Endothelial cell of hepatic sinusoid (primary cell): ENCODE measurements around the gene SYTL3.
"Not testable (repeated sequence)": the region's sequence is repeated elsewhere in the genome, so short reads cannot be mapped to it uniquely, and the experiment has no call there.

Experiments used
- in situ Hi-C: cut with HindIII; loops from 2 replicates; pipeline ENCODE4 v1.10.0; 2017; ENCODE audit warnings: low sequenced_read_pairs

Gene SYTL3, protein sequence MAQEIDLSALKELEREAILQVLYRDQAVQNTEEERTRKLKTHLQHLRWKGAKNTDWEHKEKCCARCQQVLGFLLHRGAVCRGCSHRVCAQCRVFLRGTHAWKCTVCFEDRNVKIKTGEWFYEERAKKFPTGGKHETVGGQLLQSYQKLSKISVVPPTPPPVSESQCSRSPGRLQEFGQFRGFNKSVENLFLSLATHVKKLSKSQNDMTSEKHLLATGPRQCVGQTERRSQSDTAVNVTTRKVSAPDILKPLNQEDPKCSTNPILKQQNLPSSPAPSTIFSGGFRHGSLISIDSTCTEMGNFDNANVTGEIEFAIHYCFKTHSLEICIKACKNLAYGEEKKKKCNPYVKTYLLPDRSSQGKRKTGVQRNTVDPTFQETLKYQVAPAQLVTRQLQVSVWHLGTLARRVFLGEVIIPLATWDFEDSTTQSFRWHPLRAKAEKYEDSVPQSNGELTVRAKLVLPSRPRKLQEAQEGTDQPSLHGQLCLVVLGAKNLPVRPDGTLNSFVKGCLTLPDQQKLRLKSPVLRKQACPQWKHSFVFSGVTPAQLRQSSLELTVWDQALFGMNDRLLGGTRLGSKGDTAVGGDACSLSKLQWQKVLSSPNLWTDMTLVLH

DNA sequence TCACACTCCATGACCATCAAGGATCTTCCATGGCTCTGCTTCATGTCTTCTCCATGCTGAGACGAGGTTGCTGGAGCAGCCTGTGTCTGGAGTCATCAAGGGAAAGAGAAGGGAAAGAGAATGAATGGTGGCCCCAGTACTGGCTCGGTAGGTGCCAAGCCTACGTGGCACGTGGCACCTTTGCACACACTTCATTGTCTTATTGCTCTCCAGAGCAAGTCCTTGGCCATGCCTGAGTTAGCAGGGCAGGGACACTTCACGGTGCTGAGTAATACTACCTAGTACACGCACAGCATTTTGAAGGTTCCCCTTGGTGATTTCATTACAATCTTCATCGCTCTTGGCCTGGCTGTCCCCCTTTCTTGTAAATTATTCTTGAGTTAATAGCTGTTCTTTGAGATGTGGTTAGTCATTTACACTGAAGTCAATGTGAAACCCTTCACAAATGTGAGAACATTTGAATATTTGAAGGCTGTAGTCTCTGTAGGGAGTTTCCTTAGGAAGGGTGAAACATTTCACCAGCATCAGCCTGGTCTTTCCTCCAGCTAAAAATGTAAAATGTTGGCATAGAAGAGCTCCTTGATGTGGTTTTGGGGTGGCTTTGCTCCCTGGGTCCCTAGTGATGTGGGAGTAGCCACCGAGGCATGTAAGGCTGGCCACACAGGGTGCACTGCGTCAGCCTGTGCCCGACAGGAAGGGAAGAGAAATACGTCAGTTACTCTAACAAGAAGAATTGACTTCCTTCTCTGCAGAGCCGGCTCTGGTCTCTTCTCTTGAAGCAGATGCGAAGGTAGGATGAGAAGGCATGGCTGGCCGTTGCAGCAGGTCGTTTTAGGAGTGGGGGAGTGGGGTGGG, at the start of gene SYTL3:
Gene SYTL3, plus strand, starts transcription at position 766 of the 855 bp plus-strand sequence. CDS start 13,215 bp downstream, outside the sequence.
- in situ Hi-C loops, result no loop called here

DNA sequence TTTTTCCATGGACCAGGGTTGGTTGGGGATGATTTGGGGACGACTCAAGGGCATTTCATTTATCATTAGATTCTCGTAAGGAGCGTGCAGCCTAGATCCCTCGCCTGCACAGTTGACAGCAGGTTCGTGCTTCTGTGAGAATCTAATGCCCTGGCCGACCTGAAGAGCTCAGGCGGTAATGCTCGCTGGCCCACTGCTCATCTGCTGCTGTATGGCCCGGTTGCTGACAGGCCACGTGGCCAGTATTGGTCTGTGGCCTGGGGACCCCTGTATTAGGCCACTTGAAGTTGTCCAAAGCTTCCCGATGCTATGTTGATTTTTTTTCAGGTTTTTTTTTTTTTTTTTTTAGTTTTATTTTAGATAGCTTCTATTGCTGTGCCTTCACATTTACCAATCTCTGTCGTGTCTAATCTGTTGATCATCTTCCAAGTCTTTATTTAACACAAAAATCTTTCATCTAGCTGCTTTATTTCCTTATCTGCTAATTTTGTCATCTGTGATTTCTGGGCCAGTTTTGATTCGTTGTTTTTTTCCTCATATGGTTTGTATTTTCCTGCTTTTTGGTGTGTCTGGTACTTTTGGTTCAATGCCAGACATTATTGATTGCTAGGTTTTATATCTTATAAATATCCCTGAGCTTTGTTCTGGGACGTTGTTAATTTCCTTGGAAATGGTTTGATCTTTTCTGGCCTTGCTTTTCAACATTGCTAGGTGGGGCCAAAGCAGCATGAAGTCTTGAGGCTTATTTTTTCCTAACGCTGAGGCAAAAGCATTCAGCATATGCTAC, 46.4 kb upstream of the SYTL3 start:
- in situ Hi-C loops, result no loop called here

DNA sequence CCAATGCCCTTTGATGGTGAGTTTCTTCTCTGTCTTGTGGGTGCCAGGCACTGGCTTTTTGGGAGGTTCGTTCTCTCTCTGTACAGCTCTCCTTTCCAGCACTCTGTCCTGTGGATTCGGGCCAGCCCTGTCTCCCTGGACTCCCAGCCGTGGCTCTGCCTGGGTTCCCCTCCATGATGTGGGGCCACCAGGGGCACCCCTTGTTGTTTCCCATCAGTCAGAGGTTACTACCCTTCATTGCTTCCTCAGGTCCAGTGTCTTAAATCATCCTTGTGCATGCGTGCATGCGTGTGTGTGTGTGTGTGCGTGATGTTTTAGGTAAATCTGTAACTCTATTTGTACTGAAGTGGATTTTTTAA, 45.8 kb upstream of the SYTL3 start:
- in situ Hi-C loops, result no loop called here

DNA sequence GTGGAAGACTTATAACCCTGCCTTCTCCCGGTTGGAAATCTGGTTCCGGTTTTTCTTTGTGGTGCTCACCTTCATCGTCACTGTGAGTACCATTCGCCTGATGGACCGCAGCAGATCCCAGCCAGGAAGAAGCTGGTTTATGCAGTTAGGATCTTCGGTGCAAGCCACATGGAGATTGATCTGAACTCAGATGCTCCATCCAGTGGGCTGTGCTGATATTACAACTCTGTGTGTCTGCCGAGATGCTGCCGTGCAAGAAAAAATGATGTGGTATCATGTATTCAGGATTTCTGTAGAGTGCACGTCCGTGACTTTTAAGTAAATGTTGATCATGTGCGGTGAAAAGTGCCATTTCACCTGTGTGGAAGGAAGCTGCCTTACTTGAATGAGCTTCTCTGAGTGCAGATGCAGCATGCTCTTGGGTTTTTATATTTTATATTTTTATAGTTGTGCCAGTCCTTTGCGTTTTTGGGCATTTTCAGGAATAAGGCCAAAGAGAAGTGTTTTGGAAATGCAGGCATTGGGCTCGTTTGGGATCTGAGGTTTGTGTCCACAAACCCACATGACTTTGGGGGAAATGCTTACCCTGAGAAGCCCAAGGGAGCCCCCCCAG, 44.5 kb upstream of the SYTL3 start:
- in situ Hi-C loops, result no loop called here

DNA sequence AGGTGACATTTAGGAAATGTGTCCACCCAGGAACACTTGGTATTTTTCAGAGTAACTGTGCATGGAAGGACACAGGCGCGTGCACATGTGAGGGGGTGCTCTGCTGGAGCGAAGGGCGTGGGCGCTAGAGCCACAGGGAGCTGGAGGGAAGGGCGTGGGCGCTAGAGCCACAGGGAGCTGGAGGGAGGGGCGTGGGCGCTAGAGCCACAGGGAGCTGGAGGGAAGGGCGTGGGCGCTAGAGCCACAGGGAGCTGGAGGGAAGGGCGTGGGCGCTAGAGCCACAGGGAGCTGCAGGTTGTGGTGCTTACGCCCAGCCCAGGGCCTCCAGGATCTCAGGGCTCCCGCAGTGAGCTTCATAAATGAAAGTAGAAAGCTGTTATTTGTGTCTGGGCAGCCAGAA, 43.8 kb upstream of the SYTL3 start:
- in situ Hi-C loops, result not testable (repeated sequence)

DNA sequence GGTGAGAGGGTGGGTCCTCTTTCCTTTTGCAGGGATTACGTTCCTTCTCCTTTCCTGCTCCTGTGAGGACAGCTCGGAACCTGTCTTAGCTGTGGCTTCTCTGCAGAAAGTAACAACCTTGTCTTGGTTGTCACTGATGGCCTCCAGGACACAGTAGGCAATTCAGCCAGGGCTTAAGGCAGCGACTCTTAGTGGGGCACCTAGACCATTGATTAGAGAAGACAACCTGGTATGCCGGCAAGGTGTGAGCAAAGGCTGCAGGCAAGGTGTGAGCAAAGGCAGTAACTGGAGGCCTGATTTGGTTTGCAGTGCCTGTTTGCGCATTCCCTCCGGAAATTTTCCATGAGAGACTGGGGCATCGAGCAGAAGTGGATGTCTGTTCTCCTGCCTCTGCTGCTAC, 42.9 kb upstream of the SYTL3 start:
- in situ Hi-C loops, result no loop called here

DNA sequence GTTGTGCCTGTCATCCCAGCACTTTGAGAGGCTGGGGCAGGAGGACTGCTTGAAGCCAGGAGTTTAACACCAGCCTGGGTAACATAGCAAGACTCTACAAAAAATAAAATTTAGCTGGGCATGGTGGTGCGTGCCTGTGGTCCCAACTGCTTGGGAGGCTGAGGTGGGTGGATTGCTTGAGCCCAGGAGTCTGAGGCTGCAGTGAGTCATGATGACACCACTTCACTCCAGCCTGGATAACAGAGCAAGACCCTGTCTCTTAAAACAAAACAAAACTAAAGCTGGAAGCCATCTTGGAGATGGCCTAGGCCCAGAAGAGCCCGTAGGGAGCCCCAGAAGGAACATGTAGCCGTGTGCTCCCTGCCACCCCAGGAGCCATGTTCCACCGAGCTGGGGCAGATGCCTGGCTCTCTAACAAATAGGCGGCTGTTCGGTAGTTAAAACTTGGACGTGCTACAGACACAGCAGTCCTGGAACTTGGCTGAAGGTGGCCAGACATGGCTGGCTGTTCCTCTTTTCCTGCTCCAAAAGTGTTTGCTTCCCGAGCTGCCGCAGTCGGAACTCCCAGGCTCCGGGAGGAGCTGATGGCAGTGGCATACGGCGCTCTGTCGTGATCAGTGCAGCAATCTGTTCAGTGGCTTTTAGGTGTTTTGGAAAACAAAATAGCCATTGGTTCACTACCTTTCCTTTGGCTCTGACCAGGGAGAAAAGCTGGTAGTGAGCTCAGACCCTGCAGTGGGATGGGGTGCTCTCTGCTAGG, 42.3 kb upstream of the SYTL3 start:
- in situ Hi-C loops, result no loop called here

DNA sequence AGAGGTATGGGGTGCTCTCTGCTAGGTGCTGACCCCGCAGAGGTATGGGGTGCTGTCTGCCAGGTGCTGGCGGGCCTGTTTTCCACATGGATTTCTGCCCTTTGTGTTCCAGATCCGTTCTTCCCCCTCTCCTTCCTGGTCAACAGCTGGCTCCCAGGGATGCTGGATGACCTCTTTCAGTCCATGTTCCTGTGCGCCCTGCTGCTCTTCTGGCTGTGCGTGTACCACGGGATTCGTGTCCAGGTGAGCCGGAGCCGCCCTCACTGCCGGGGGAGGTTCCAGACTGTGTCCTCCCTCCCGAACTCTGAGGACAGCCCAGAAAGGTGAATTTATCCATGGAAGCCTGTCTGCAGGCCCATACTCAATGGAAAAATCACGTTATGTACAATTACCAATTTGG, 41.6 kb upstream of the SYTL3 start:
- in situ Hi-C loops, result no loop called here

DNA sequence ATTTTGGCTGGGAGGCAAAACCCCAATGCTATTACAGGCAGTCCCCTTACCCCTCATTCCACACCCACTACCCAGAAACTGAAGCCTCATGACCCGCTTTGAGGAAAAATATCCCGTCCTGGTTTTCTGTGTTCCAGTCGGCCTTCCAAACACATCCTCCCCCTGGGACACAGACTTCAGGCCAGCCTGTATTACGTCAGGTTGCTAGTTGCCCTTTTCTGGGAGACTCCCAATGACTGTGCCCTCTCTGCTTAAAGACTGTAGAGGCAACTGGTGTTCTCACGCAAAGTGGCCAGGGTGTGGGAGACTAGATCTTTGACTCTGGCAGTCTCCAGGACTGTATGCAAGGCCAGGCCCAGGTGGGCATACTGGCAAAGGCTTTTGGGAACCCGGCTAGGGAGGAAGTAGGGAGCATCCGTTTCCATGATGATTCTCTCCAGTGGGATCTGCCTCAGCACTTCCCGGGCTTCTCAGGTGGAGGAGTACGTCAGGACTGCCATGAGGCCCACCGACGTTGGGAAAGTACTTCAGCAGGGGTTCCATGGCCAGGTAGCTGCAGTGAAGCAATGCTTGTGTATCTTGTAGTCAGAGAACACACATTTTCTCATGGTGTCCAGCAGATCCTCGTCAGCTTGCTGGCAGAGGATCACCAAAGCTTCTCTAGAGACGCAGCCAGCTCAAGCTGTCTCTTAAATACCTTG, 40.2 kb upstream of the SYTL3 start:
- in situ Hi-C loops, result no loop called here

DNA sequence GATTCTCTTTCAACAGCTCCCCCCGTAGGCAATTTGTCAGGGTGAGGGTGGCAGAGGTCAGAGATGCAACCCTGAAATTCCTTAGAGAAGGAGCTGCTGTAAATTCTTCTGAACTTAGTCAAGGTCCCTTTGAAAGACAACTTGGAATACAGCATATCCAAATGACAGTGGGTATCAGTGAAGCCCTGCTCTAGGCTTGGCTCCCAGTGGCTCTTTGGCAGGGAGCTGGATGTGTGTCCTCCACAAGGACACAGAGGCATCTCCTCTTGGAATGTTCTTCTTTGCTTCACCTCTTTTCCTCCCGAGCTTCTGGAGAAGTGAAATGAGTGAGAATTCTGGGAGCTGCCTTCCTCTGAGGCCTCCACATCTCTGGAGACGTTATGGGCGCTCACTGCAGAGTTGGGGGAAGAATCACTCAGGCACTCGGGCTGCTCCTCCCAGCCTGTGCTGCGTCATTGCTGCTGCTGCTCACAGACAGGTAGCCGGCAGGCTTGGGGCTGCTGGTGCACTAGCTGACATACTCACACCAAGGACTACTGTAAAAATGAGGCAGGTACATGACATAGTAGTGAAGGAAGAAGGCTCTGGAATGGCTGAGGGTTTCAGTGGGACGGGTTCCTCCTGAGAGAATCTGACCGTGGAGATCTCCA, 39.4 kb upstream of the SYTL3 start:
- in situ Hi-C loops, result no loop called here

DNA sequence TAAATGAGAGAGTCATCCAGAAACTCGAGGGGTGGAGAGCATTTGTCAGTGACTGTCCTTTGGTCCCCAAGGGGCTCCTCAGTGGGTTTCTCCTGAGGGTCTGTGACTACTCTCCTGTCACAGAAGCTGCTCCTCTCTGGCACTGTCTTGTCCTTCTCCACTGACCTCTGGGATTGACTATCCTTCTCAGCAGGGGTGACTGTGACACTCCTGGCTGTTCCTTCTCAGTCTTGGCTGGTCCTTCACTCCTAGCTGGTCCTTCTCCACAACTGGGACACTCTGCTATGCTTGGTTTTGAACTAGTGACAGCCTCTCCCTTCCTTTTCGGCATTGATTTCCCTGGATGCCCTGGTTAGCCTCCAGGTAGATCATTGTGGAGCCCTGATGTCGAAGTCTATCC, 38.8 kb upstream of the SYTL3 start:
- in situ Hi-C loops, result no loop called here

DNA sequence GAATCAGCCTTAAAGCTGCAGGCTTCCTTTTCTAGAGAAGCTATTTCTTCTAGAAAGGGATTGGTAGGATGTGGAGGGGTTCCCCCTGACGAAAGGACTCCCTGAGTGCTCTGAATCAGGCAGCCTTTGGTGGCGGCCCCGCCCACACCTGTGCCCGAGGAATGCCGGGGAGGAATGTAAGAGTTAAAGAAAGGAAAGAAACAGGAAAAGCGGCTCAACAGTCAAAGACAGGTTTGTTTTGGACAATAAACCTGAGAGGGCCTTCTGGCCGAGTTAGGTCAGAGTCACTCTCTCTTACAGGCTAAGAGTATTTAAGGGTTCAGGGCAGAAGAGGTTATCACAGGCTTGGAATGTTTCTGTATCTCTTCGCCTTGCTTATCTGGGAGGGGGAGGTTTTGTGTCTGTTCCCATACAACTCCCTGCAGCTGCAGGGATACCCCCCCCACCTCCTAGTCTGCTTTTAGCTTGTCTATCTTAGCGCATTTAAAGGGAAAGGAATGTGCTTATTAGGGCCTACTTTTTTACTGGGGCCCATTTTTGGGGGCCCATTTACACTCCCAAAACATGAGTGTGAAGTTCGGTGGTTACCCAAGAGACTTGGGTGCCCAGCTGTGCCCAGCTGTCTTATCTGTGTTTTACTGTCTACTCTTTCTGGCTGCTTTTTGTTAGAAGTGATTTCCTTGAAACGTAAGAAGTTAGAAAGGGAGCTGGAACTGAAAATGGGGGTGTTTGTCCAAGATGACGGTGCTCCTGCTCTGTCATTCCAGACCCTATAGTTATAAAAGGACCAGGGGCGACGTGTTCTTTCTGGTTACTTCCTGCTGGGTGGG, 38.1 kb upstream of the SYTL3 start:
- in situ Hi-C loops, result no loop called here

DNA sequence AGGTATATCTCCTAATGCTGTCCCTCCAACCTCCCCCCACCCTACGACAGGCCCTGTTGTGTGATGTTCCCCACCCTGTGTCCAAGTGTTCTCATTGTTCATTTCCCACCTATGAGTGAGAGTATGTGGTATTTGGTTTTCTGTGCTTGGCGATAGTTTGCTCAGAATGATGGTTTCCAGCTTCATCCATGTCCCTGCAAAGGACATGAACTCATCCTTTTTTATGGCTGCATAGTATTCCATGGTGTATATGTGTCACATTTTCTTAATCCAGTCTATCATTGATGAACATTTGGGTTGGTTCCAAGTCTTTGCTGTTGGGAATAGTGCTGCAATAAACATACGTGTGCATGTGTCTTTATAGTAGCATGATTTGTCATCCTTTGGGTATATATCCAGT, 35.2 kb upstream of the SYTL3 start:
- in situ Hi-C loops, result not testable (repeated sequence)

DNA sequence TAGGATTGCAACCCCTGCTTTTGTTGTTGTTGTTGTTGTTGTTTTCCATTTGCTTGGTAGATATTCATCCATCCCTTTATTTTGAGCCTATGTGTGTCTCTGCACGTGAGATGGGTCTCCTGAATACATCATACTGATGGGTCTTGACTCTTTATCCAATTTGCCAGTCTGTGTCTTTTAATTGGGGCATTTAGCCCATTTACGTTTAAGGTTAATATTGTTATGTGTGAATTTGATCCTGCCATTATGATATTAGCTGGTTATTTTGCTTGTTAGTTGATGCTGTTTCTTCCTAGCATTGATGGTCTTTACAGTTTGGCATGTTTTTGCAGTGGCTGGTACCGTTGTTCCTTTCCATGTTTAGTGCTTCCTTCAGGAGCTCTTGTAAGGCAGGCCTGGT, 31.6 kb upstream of the SYTL3 start:
- in situ Hi-C loops, result not testable (repeated sequence)

DNA sequence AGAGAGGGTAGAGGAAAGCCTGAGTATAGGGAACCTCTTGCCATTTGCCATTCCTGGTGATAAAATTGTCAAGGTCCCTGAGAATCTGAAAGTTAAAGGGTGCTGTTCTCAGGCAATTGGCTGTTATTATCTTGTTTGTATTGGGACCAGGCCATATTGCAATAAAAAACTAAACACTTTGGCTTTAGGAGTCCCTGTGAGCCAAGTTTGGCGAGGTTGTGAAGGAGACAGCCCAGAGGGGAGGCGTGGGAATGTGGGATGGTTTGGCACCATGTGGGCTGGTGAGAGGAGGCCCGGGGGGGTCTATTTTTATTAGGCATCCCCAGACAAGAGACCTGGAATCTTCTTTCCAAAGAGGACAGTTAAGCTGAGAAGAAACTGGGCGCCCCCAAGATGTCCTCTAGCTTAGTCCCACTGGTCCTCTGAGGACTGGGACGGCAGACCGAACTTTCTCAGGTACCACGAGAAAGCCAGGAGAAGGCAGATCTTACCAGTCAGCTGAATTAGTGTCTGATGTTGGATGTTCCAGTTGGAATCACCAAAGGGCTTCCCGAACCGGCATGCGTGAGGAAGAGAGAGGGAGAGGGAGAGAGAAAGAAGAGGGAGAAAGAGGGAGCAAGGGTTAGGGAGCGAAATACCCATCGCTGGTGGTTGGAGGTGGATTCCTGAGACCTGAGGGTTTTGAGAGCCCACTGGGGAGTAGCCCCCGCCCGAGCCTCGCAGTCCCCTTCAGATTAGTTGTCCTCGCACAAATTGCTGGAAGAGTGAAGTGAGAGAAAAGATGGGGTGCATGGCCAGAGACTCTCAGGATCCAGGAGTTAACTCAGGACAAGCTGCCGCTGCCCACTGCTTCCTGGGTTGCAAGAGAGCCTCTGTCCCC, 29.7 kb upstream of the SYTL3 start:
- in situ Hi-C loops, result no loop called here

DNA sequence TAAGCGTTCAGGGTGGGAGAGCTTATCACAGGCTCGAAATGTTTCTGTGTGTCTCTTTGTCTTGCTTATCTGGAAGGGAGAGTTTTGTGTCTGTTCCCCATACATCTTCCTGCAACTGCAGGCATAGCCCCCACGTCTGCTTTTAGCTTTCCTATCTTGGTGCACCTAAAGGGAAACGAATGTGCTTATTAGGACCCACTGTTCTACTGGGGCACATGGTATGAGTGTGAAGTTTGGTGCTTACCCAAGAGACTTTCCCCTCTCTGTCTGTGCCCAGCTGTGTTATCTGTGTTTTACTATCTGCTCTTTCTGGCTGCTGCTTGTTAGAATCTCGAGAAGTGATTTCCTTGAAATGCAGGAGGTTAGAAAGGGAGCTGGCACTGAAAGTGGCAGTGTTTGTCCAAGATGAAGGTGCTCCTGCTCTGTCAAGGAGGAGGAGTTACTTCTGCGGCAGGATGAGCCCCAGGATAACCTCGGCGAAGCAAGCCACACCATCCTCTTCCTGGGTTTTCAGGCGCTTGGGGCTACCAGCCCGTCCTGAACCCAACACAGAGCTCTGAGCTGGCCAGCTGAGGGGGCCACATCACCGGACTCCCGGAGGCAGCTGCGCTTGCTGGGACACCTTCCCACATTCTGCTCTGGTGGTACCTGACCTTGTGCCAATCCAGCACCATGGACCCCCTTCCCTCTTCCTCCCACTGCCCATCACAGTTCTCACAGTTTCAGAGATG, 28.7 kb upstream of the SYTL3 start:
- in situ Hi-C loops, result no loop called here
